Measurements from ENCODE around the gene FSHR. TPM values are rescaled to one million over a fixed set of nuclear protein-coding genes. Genes with fewer than 3 reads are reported as not detected.

FSHR gene
- total and polyA plus RNA-seq, 2 experiments from 2014 or later: not detected

DNA sequence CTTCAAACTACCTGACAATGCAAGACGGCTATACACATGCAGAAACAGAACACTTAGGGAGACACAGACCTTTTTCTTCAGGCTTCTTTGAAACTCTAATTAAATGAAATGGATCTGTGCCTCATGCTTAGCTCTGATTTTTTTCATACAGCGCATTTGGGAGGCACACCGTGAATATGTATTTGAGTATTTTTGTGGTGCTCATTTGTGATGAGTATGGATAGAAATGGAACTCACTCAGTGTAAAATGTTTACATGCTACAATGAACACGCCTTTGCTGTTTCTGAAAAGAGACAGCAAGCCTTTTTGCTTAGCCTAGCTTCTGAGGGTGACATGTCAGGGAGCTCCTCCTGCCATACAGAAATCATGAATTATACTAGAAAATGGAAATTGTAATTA lies 113.3 kb downstream of the FSHR start:
- no peaks in the 10 kb centered on the region for H3F3A ChIP-seq (replicated peaks; ENCODE audit: low read depth)
- H3K9me2 ChIP-seq (ENCODE audit: insufficient read depth): no peaks in the 10 kb centered on the region
- Mint-ChIP-seq H3K36me3 (ENCODE audit: low read depth) (no peaks in the 10 kb centered on the region), H3K27ac (no peak overlapping the region), H3K27me3 (ENCODE audit: insufficient read depth, low read depth, poor library complexity) (no peaks in the 10 kb centered on the region), H3K4me1 (peaks cover 17% of the 10 kb centered on the region; the same call in 2 of the 3 replicates), H3K4me3 (no peak overlapping the region), H3K9me3 (no peaks in the 10 kb centered on the region)
- H3K79me2 ChIP-seq (replicated peaks; ENCODE audit: insufficient read depth): no peaks in the 10 kb centered on the region
- H4K20me1 ChIP-seq (replicated peaks; ENCODE audit: insufficient read depth): no peaks in the 10 kb centered on the region
- DNase-seq (ENCODE audit: low spot score): no peak
- no peak for ATAC-seq
- no peaks in the 10 kb centered on the region for H3K27me3 ChIP-seq (ENCODE audit: insufficient read depth)
- no peak overlapping the region for H2AFZ ChIP-seq
- TF ChIP-seq ZNF462 (CRISPR knock-in tag; IDR thresholded peaks at IDR 0.05): no peak
- no peak for TF ChIP-seq CTCF (conservative IDR thresholded peaks at IDR 0.05; ENCODE audit: low read depth in 2 of 2)
- TF ChIP-seq STAT1 (IDR thresholded peaks at IDR 0.05; ENCODE audit: unreplicated experiment): no peak
- TF ChIP-seq ZNF114 (CRISPR knock-in tag; IDR thresholded peaks at IDR 0.05): no peak
- no peak for TF ChIP-seq REST (IDR thresholded peaks at IDR 0.05; ENCODE audit: unreplicated experiment)
- H3K4me3 ChIP-seq: no peak overlapping the region
- H3K4me2 ChIP-seq: no peak overlapping the region
- no peaks in the 10 kb centered on the region for H3K36me3 ChIP-seq (ENCODE audit: insufficient read depth)
- H3K27ac ChIP-seq (ENCODE audit: low read depth): no peak overlapping the region
- H3K4me1 ChIP-seq (ENCODE audit: insufficient read depth): peaks cover 4% of the 10 kb centered on the region
